ENCODE measurements around the gene DLX2. TPM values are rescaled to one million over a fixed set of nuclear protein-coding genes. Genes with fewer than 3 reads are reported as not detected.

Gene DLX2
- total RNA-seq, 1 donor from 2014 or later: not detected

GRCh38 chr2:172053486-172053885 is 49.2 kb downstream of the DLX2 start:
- DNase-seq (ENCODE audit: low read depth): no peak

GRCh38 chr2:172052000-172052983 is 50.4 kb downstream of the DLX2 start:
- DNase-seq (ENCODE audit: low read depth): no peak

- DNase-seq (ENCODE audit: low read depth): no peak
Observed at GRCh38 chr2:172050479-172051125, 52.1 kb downstream of the DLX2 start.

DNA sequence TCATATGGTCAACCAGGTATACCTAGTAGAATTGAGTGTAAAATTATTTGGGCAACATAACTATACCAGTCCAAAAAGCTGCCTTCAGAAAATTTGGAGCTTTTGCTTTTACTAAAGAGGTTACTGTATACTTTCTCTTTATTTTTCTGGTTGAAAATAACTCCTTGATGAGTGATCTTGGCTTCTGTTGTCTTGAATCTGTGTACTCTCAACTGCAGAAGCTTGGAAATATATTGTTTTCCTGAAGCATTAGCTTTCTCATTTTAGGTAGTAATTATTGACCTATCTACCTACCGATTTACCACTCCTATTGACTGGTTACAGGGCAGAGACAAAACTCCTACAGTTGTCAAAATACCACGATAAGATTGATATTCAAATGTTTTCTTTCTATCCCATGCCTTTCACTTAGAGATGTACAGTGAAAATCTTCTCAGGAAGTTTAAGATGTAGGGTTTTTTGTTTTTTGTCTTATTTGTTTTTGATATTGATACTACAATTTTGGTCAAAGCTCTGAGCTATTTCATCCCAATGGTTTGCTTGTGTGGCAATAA is 53.1 kb downstream of the DLX2 start:
- DNase-seq (ENCODE audit: low read depth): no peak

Other genes starting within 250 kb of the DLX2 start
- 17.3 and 17.9 TPM in 2 replicates for gene SLC25A12, start 208.7 kb downstream of the DLX2 start, total RNA-seq
- 39.8 and 60.1 TPM in 2 replicates for gene HAT1, start 180.4 kb downstream of the DLX2 start, total RNA-seq
- 1.9 and 4.8 TPM in 2 replicates for gene METAP1D, start 102.9 kb downstream of the DLX2 start, total RNA-seq
- not detected in 2 replicates for gene DLX1, start 17.4 kb downstream of the DLX2 start, total RNA-seq